ENCODE data around the gene SCGB1C2.

SCGB1C2 gene

GRCh38 chr17:183021-183420 is 45.7 kb downstream of the SCGB1C2 start:
- DNase-seq (ENCODE audit: extremely low spot score), result no peak
- CTCF ChIA-PET, result no interaction called here
- POLR2A ChIA-PET, result no interaction called here
- TF ChIP-seq CTBP1 (IDR thresholded peaks at IDR 0.05; ENCODE audit: borderline replicate concordance), result no peak
- TF ChIP-seq L3MBTL2 (conservative IDR thresholded peaks at IDR 0.05), result no peak
- no peak for TF ChIP-seq HDGF (IDR thresholded peaks at IDR 0.05; ENCODE audit: borderline replicate concordance)

- no peak for DNase-seq (ENCODE audit: extremely low spot score)
- ChIA-PET POLR2A (no interaction called here), CTCF (no interaction called here)
- TF ChIP-seq ELF4 (IDR thresholded peaks at IDR 0.05) (no peak), LEF1 (IDR thresholded peaks at IDR 0.05; ENCODE audit: borderline replicate concordance) (no peak), L3MBTL2 (conservative IDR thresholded peaks at IDR 0.05) (no peak), CTBP1 (IDR thresholded peaks at IDR 0.05; ENCODE audit: borderline replicate concordance) (no peak), ZNF384 (IDR thresholded peaks at IDR 0.05) (no peak), ARNT (IDR thresholded peaks at IDR 0.05) (no peak), TARDBP (IDR thresholded peaks at IDR 0.05) (no peak), BHLHE40 (IDR thresholded peaks at IDR 0.05; ENCODE audit: borderline replicate concordance) (no peak), HDGF (IDR thresholded peaks at IDR 0.05; ENCODE audit: borderline replicate concordance) (no peak), FOXM1 (IDR thresholded peaks at IDR 0.05; ENCODE audit: borderline replicate concordance) (no peak), PKNOX1 (IDR thresholded peaks at IDR 0.05) (no peak), FOXA1 (IDR thresholded peaks at IDR 0.05) (no peak), FOXK2 (IDR thresholded peaks at IDR 0.05) (no peak), SP1 (IDR thresholded peaks at IDR 0.05) (no peak)
Observed at GRCh38 chr17:185445-186138, 48.2 kb downstream of the SCGB1C2 start.

DNA sequence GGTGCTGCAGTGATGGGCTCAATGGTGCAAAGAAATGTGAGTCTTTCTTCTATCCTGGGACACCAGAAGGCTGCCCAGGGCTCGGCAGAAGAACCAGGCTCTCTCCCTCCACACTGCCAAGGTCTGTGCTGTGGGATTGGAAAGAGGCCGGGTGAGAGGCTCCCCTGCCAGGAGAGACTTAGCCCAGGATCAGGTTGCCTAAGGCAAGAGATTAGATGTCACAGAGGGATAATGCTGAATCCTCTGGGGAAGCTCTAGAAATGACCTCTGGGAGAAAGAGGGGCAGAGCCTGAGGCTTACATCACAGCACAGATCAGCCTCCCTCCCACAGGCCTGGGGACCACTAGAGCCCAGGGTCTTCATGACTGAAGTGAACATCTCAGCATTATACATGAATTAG is 49.8 kb downstream of the SCGB1C2 start:
- TF ChIP-seq HDGF (IDR thresholded peaks at IDR 0.05; ENCODE audit: borderline replicate concordance), result no peak
- DNase-seq (ENCODE audit: extremely low spot score), result no peak
- CTCF ChIA-PET, result no interaction called here
- POLR2A ChIA-PET, result no interaction called here

Data from HEK293T (cell line).